ENCODE measurements around the gene ILDR2.

The ILDR2 gene

DNA sequence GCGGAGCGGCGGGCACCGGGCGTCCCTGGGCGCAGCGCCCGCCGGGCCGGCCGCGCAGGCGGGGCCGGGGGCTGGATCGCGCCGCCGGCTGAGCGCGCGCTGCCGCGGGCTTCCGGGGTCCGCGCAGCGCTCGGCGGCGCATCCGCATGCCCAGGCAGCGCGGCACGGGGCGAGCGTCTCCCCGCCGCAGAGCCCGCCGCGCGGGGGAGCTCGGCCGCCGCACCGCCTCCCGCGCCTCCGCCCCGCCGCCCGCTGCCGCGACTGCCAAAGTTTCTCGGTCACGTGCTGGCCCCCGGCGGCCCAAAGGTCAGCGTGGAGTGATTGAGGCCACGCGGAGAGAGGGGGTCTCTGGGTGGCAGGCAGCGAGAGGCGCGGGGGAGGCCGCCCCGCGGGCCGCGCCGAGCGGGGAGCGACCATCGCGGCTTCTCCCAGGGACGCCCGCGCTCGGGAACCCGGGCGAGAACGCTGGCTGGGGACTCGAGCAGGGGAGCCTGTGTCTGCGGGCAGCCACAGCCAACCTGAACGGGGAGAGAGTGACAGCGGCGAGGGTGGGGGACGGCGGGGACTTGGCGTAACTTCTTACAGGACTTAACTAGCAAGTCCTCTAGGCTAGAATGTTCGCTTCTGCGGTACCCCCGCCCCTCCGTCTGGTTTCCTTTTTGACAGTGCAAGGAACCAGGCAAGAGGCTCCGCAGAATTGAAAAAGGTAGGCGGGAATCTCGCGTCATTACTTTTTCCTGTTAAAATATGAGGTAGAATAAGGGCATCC is at the start of gene ILDR2:
Gene ILDR2 (minus strand): TSS at position 180 of the 769 bp plus-strand sequence. CDS start 272 bp downstream, outside the sequence.
- peak; percentile 55 to 57 for DNase-seq

- DNase-seq, result no peak
Measured at GRCh38 chr1:167022384-167022783, 47.0 kb upstream of the ILDR2 start.

DNA sequence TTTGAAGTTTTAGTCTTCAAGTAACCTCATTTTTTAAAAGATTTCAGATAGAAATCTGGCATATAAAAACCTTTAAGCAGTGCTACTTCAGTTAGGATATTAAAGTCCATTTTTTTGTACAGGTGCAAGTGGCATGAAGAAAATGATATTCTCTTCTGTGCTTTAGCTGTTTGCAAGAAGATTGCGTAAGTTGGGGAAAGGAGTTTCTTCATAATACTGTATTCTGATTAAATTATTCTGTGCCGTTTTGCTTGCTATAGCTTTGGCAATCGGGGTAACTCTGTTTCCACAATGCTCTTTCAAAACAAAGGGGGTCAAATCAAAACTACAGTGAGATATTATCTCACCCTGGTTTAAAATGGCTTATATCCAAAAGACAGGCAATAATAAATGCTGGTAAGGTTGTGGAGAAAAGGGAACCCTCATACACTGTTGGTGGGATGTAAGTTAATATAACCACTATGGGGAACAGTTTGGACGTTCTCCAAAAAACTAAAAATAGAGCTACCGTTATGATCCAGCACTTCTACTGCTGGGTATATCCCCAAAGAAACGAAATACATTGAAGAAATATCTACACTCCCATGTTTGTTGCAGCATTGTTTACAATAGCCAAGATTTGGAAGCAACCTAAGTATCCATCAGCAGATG is 40.9 kb upstream of the ILDR2 start:
- no peak for DNase-seq

DNA sequence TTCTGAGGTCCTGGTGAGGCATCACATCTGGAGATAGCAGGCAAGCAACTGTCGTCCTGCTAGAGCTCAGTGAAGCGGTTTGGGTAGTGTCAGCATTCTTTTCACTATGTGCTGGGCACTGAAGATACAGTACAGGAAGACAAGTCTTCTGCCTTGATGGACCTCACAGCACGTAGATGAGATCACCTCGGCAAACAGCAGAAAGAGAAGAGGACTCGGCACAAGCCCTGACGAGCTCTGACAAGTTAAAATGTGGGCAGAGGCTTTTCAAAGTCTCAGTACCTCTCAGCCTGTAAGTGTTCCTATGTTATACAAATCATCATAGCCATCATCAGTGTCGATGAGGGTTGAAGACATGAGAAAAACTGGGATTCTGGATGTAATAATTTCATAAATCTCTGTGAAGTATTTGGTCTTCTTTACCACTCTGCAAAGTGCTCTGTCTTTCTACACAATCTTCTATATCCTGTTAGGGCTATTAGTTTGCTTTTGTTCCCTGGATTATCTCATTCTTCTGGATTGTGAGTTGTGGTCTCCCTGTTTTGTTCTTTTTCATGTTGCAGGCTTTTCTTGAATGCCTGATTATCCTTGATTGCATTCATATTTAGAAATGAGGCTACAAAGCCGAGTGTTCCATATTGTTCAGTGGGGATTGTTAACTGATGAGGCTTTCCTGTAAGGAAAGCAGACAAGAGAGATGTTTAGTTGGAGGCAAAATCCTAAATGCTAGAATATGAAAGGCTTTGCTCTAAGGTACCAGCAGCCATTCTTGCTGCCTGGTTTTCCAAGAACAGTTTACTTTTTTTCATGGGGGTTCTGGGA is 38.0 kb upstream of the ILDR2 start:
- no peak for DNase-seq

DNA sequence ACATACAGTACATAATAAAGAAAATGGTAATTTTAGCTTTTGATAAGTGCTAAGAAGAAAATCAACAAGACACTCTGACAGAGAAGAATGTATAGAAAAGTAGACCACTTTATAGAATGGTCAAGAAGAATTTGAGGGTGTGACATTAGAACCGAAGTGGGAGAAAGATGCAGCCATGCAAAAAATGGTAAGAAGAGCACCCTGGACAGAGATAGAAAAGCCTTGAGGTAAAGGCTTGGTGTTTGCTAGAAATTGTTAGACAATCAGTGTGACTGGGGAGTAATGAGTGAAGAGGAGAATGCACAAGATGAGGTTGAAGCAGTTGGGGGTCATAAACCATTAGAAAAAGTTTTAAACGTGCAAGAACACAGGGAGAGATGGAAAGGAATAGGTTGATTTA is 37.2 kb upstream of the ILDR2 start:
- DNase-seq, result no peak

GRCh38 chr1:167011560-167012191 is 36.3 kb upstream of the ILDR2 start:
- no peak for DNase-seq

GRCh38 chr1:167003711-167004110 is 28.4 kb upstream of the ILDR2 start:
- no peak for DNase-seq

DNA sequence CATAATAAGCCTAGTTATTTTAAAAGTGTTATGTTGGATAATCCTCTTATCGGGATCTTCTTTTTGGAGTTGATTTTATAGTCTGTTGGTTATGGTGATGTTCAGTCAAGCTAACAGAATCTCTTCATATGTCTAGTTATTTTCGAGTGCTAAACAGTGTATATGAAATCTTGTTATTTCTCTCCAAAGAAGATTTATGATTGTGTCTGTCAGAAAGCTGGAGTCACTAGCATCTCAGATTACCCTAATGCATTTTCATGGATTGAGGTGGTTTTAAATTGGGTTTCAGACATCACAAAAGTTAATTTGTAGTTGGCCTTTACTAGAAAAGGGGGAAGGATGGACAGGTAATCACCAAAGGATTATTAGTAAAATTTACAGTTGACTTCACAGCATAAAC is 27.0 kb upstream of the ILDR2 start:
- no peak for DNase-seq

- DNase-seq, result no peak
Measured at GRCh38 chr1:167000546-167000945, 25.2 kb upstream of the ILDR2 start.

DNA sequence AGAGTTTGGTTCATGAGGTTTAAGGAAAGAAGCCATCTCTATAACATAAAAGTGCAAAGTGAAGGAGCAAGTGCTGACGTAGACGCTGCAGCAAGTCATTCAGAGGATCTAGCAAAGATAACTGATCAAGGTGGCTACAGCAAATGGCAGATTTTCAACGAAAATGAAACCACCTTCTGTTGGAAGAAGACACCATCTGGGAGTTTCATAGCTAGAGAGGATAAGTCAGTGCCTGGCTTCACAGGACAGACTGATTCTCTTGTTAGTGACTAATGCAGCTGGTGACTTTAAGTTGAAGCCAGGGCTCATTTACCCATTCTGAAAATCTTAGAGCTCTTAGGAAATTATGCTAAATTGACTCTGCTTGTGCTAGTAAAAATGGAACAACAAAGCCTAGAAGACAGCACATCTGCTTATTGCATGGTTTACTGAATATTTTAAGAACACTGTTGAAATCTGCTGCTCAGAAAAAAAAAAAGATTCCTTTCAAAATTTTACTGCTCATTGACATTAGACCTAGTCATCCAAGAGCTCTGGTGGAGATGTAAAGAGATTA is 24.2 kb upstream of the ILDR2 start:
- no peak for DNase-seq

GRCh38 chr1:166999075-166999474 is 23.7 kb upstream of the ILDR2 start:
- DNase-seq, result no peak

DNA sequence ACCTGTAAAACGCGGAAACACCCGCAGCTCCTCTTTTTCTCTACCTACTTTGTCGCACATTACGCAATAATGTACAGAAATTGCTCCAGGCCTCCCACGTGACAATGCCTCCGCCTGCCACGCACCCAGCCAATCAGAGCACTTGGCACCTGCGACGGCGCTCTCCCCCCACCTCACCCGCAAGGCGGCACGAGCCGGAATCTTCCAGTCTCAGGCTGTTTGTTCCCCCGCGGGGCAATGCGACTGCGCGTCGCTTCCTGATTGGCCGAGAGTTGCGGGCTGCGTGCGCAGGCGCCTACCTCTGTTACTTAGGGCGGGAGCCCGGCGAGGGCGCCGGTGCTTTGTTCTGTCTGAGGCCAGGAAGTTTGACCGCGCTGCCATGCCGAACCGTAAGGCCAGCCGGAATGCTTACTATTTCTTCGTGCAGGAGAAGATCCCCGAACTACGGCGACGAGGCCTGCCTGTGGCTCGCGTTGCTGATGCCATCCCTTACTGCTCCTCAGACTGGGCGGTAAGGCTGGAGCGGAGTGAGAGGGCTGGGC is 13.7 kb upstream of the ILDR2 start, which contains the start of gene MAEL:
Gene MAEL (plus strand): TSS at position 307 of the 542 bp plus-strand sequence. CDS start 73 bp downstream, at position 380.
- no peak for DNase-seq

GRCh38 chr1:166981589-166981988 is 6.2 kb upstream of the ILDR2 start:
- no peak for DNase-seq

- no peak for DNase-seq
Measured at GRCh38 chr1:166980818-166981217, 5.5 kb upstream of the ILDR2 start.

GRCh38 chr1:166980383-166980782 is 5.0 kb upstream of the ILDR2 start:
- DNase-seq, result no peak

DNA sequence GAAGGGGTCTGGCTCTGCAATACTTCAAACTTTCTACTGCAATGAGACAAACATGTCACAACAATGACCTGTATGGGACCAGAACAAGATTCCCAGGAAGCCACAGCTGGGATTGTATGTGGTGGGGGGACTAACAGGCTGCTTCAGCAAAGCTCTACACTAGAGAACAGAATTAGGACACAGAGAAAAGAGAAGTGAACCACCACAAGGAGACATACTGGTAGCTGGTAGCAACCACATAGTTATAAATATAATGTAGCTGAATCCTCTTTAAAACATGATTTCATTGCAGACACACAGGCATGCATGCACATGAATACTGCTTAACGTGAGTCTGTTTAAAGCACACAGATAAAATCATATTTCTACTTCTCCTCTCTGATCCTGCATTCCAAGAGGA is 3.5 kb upstream of the ILDR2 start:
- peak in 1 of 2 experiments; percentile 82 for DNase-seq

DNA sequence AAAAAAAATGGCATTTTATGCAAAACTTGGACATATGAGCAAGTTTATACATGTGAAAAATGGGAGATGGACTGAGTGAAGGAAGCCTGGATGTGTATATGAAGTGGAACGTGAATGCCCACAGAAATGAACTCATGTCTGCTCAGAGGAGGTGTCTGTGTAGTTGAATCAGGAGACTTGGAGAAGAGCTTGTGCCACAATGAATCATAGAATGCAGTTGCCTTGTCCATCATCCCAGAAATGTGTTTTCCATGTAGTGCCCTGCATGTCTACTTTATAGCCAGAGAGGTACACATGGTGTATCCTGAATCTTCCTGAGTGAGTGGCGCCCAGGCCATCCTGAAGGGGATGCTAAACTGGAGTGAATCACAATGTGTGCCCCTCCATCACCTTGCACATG is 2.6 kb upstream of the ILDR2 start:
- no peak for DNase-seq

DNA sequence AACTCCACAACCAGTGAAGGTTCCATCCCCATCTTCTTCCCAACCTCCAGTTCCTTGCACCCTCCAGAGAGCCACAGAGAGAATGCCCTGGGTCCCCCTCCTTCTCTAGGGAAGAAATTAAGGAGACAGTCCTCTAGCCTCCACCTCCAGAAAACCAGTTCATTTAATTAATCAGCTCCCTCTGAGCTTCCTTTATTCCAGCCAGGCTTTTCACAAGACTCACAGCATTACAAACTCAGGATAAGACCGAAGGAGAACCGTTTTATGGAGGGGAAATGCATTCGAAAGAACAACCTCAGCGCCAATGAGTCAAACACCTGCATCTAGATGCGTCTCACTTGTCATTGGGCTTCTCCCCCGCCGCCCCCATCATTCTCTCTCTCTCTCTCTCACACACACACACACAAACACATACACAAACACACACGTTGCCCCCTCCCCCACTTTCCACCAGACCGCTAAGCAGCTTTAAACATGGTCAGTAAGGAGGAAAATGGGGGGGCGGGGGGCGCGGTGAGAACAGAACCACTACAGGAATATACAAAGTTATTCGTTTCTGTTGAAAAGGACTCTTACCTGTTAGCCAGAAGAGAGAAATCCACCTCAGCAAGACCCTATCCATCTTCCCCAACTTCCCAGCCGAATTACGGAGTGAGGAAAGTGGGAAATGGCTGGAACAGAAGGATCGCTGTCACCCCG is 544 bp downstream of the ILDR2 start:
- peak in 1 of 2 experiments; percentile 78 for DNase-seq

GRCh38 chr1:166972826-166973225 is 2.5 kb downstream of the ILDR2 start:
- peak; percentile 65 to 87 for DNase-seq

DNA sequence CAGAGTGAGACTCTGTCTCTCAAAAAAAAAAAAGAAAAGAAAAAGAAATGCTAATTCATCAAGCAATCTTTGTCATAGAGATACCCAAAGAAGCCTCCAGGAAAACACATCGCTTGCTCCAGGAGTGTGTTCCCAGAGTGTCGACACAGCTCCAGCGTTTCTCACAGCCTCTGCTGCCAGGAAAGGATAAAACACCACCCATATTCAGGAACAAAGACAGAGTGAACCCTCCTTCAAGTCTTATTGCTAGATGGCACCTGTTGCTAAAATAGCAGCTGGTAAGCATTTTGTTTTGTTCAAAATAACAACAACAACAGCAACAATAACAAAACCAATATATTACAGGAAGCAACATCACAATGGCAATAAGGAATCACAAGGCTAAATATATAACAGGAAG is 3.1 kb downstream of the ILDR2 start:
- DNase-seq, result peak; percentile 32 to 61

GRCh38 chr1:166971252-166971651 is 4.1 kb downstream of the ILDR2 start:
- DNase-seq, result no peak

All from NCI-H187 (cell line).